ENCODE results near the gene RBM28. TPM values are rescaled to one million over a fixed set of nuclear protein-coding genes. Genes with fewer than 3 reads are reported as not detected.

RBM28 gene
- total and polyA plus RNA-seq, 7 donors, result 22.8 to 45.0 (median 28.8) TPM

DNA sequence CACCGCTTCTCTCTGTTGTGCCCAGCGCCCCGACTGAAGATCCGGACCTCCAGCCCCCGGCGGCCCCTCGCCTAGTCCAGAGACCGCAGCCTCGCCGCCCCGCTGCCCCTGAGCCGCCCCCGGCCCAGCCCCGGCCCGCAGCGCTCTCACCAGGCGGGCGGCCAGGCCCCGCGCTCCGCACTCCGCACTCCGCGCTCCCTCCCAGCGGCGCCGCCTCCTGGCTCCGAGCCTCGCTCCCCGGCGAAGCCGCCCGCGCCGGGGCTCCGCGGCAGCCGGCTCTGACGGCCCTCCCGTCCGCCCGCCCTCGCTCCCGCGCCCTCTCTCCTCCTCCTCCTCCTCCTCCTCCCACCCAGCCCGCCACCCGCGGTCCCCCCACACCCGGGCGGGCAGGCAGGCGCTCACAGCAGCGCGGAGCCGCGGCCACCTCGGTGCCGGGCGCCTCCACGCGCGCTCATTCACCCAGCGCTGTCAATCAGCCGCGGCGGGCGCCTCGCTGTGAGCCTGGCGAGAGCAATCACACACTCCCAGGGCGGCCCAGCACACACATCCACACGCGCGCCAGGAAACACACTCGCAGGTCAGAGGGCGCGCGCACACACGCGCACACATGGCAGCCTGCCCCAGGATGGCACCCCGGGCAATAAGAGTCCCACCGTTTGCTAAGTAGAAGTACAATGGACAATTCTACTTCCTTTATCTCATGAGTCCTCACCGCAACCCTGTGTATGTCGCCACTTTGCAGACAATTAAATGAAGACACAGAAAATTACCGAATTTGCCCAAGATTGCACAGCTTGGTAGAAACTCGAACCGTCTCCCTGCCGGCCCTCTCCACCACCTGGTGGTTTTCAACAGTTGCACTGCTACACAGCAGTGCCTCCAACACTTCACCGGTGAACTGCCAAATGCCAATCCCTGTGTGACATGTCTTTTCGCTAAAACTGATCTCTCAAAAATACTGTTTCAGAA lies 18.0 kb upstream of the RBM28 start, which contains the start of gene PRRT4:
Gene PRRT4, minus strand, starts transcription at position 280 of the 969 bp plus-strand sequence.
- peak; percentile 71 to 79 (median 75) for ATAC-seq
- 1 to 3% (median 1%) methylated on average over 60 to 88 of the region's 88 CpGs for WGBS, 3 donors
- DNase-seq, result peak; percentile 50 to 77
- intact Hi-C loops (cut with DNase I), result no loop called here
- TF ChIP-seq, protein P1, sequence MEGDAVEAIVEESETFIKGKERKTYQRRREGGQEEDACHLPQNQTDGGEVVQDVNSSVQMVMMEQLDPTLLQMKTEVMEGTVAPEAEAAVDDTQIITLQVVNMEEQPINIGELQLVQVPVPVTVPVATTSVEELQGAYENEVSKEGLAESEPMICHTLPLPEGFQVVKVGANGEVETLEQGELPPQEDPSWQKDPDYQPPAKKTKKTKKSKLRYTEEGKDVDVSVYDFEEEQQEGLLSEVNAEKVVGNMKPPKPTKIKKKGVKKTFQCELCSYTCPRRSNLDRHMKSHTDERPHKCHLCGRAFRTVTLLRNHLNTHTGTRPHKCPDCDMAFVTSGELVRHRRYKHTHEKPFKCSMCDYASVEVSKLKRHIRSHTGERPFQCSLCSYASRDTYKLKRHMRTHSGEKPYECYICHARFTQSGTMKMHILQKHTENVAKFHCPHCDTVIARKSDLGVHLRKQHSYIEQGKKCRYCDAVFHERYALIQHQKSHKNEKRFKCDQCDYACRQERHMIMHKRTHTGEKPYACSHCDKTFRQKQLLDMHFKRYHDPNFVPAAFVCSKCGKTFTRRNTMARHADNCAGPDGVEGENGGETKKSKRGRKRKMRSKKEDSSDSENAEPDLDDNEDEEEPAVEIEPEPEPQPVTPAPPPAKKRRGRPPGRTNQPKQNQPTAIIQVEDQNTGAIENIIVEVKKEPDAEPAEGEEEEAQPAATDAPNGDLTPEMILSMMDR (IDR thresholded peaks at IDR 0.05), result no peak
- Histone ChIP-seq H3K36me3 (ENCODE audit: insufficient read depth in 1 of 2, low read depth in 1 of 2) (no peaks in the 10 kb centered on the region), H3K4me3 (peak within 1 kb of the TSS; percentile 72), H3K4me1 (peaks cover 14% of the 10 kb centered on the region), H3K27ac (peak within 1 kb of the TSS; percentile 80), H3K9me3 (no peaks in the 10 kb centered on the region), H3K27me3 (ENCODE audit: insufficient read depth in 3 of 3, low read length in 2 of 3) (no peaks in the 10 kb centered on the region)

DNA sequence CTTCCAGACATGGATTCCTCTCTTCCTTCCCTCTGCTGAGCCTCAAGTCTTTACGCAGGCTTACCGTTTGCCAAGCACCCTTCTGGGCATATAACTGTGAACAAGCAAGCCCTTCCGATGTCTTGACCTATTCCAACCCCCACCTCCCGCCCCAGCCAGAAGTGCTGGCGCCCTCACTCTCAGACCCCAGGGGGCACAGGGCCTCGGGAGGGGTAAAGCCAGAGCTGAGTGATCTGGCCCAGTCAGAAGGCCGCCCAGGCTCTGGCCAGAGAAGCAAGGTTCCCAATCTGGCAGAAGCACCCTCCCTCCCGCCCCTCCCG lies 16.6 kb upstream of the RBM28 start:
- intact Hi-C loops (cut with DNase I), result no loop called here
- Histone ChIP-seq H3K4me3 (peak overlapping the region; percentile 72), H3K27me3 (ENCODE audit: insufficient read depth in 3 of 3, low read length in 2 of 3) (no peaks in the 10 kb centered on the region), H3K4me1 (peaks cover 5% of the 10 kb centered on the region), H3K36me3 (ENCODE audit: insufficient read depth in 1 of 2, low read depth in 1 of 2) (no peaks in the 10 kb centered on the region), H3K27ac (peak overlapping the region; percentile 36), H3K9me3 (no peaks in the 10 kb centered on the region)
- no peak for DNase-seq
- TF ChIP-seq, protein P1 (IDR thresholded peaks at IDR 0.05), result no peak
- ATAC-seq, result peak in 3 of 4 donors; percentile 1 to 30 (median 10)
- 42 to 49% (median 43%) methylated on average over 7 to 9 of the region's 9 CpGs for WGBS, 3 donors

DNA sequence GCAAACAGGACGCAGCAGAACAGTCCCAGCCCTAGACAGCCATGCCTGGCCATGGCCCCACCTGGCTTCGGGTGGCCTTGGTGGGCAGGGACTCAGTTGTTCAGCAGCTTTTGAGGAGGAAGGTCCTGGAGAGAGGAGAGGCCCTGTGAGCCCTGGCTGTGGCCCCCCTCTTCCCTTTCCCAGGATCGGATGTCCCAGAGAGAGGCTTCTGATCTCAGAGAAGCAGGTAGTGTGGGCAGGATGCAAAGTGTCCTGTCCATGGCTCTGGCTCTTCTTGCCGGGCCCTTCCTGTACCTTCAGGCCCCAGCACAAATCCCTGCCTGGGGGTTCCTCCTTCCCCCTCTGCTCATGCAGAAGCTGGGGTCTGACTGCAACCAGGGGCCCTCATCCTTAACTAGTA lies 16.2 kb upstream of the RBM28 start:
- peak overlapping the region; percentile 36 for H3K27ac ChIP-seq
- DNase-seq, result no peak
- H3K36me3 ChIP-seq (ENCODE audit: insufficient read depth in 1 of 2, low read depth in 1 of 2), result no peaks in the 10 kb centered on the region
- intact Hi-C loops (cut with DNase I), result no loop called here
- peaks cover 5% of the 10 kb centered on the region for H3K4me1 ChIP-seq
- no peak for ATAC-seq
- no peak overlapping the region for H3K4me3 ChIP-seq
- TF ChIP-seq, protein P1 (IDR thresholded peaks at IDR 0.05), result no peak
- WGBS, 3 donors, result 78 to 90% (median 81%) methylated on average over 4 of the region's 4 CpGs
- no peaks in the 10 kb centered on the region for H3K9me3 ChIP-seq
- no peaks in the 10 kb centered on the region for H3K27me3 ChIP-seq (ENCODE audit: insufficient read depth in 3 of 3, low read length in 2 of 3)

DNA sequence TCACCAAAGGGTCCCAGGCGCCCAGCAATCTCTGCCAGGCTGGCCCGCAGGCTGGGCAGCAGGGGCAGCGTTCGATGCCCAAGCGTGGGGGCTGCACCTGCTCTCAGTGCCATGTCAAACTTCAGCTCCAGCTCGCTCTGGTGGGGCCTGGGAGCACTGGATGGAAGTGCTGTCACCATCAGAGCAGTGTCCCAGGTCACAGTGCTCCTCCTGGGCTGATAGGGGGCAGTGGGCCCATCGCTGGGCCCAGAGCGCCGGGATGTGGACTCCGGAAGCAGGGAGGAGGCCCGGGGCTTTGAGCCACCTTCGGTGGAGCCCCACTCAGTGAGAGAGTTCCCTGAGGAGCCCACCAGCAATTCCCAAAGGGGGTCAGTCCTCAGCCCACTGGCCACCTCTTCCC lies 15.6 kb upstream of the RBM28 start:
- H3K27me3 ChIP-seq (ENCODE audit: insufficient read depth in 3 of 3, low read length in 2 of 3), result no peaks in the 10 kb centered on the region
- no peaks in the 10 kb centered on the region for H3K36me3 ChIP-seq (ENCODE audit: insufficient read depth in 1 of 2, low read depth in 1 of 2)
- no peak overlapping the region for H3K27ac ChIP-seq
- ATAC-seq, result no peak
- DNase-seq, result no peak
- peaks cover 5% of the 10 kb centered on the region for H3K4me1 ChIP-seq
- intact Hi-C loops (cut with DNase I), result no loop called here
- H3K4me3 ChIP-seq, result no peak overlapping the region
- no peaks in the 10 kb centered on the region for H3K9me3 ChIP-seq
- 93 to 99% (median 96%) methylated on average over 12 of the region's 12 CpGs for WGBS, 3 donors
- TF ChIP-seq, protein P1 (IDR thresholded peaks at IDR 0.05), result no peak
